BE2C (cell line): ENCODE data around the gene WWOX.

Experiments used
- DNase-seq: peaks from one replicate; pipeline ENCODE4 v3.0.0-alpha.2; 2020
- H3K27me3 ChIP-seq: fragments of 250-450 bp; sonication (Bioruptor Pico); 2 replicates; pipeline ENCODE4 v1.5.1; 2020; ENCODE audit warnings: mild to moderate bottlenecking
- H3K36me3 ChIP-seq: fragments of 250-450 bp; sonication (Bioruptor Pico); 2 replicates; pipeline ENCODE4 v1.5.1; 2020; ENCODE audit warnings: mild to moderate bottlenecking
- H3K4me1 ChIP-seq: fragments of 250-450 bp; sonication (Bioruptor Pico); 2 replicates; pipeline ENCODE4 v1.5.1; 2020
- H3K4me3 ChIP-seq: 2 replicates; pipeline ENCODE4 v1.5.1; 2011; ENCODE audit warnings: low read depth, low read length
- H3K9me3 ChIP-seq: fragments of 250-450 bp; sonication (Bioruptor Pico); 2 replicates; pipeline ENCODE4 v1.5.1; 2020
- CTCF ChIP-seq: IDR thresholded peaks from 2 replicates; pipeline ENCODE4 v1.5.1; 2012; ENCODE audit warnings: mild to moderate bottlenecking, low read depth, low read length

Gene WWOX

GRCh38 chr16:78552106-78552675, 452.7 kb downstream of the WWOX start:
- Histone ChIP-seq H3K4me3 (no peak overlapping the region), H3K36me3 (no peaks in the 10 kb centered on the region)
- DNase-seq: no peak

GRCh38 chr16:78552716-78553115, 453.3 kb downstream of the WWOX start:
- TF ChIP-seq CTCF: no peak

More at GRCh38 chr16:78552106-78552675, 452.7 kb downstream of the WWOX start:
- Histone ChIP-seq H3K9me3 (no peaks in the 10 kb centered on the region), H3K27me3 (no peaks in the 10 kb centered on the region), H3K4me1 (no peaks in the 10 kb centered on the region)
- no peak for TF ChIP-seq CTCF

GRCh38 chr16:78553268-78554039, 454.0 kb downstream of the WWOX start:
- H3K9me3 ChIP-seq: no peaks in the 10 kb centered on the region
- H3K27me3 ChIP-seq: no peaks in the 10 kb centered on the region
- DNase-seq: no peak
- no peaks in the 10 kb centered on the region for H3K4me1 ChIP-seq
- H3K36me3 ChIP-seq: no peaks in the 10 kb centered on the region
- H3K4me3 ChIP-seq: no peak overlapping the region
- no peak for TF ChIP-seq CTCF

More at GRCh38 chr16:78552716-78553115, 453.3 kb downstream of the WWOX start:
- no peaks in the 10 kb centered on the region for H3K27me3 ChIP-seq
- no peak overlapping the region for H3K4me3 ChIP-seq
- H3K36me3 ChIP-seq: no peaks in the 10 kb centered on the region
- no peak for DNase-seq
- no peaks in the 10 kb centered on the region for H3K4me1 ChIP-seq
- no peaks in the 10 kb centered on the region for H3K9me3 ChIP-seq

GRCh38 chr16:78556421-78556820, 457.0 kb downstream of the WWOX start:
- no peaks in the 10 kb centered on the region for H3K36me3 ChIP-seq
- H3K4me3 ChIP-seq: no peak overlapping the region
- TF ChIP-seq CTCF: no peak
- no peaks in the 10 kb centered on the region for H3K27me3 ChIP-seq
- no peaks in the 10 kb centered on the region for H3K9me3 ChIP-seq
- H3K4me1 ChIP-seq: no peaks in the 10 kb centered on the region
- no peak for DNase-seq

GRCh38 chr16:78560997-78561396, 461.5 kb downstream of the WWOX start:
- Histone ChIP-seq H3K9me3 (no peaks in the 10 kb centered on the region; the same call in 1 of the 2 replicates), H3K27me3 (no peaks in the 10 kb centered on the region), H3K4me1 (no peaks in the 10 kb centered on the region), H3K36me3 (no peaks in the 10 kb centered on the region), H3K4me3 (no peak overlapping the region)
- TF ChIP-seq CTCF: no peak
- no peak for DNase-seq

- DNase-seq: no peak
Observed at GRCh38 chr16:78562111-78562510, 462.7 kb downstream of the WWOX start.

More at GRCh38 chr16:78562111-78562510, 462.7 kb downstream of the WWOX start:
- Histone ChIP-seq H3K27me3 (no peaks in the 10 kb centered on the region), H3K4me1 (no peaks in the 10 kb centered on the region), H3K9me3 (no peaks in the 10 kb centered on the region; the same call in 1 of the 2 replicates), H3K4me3 (no peak overlapping the region), H3K36me3 (no peaks in the 10 kb centered on the region)
- no peak for TF ChIP-seq CTCF
